MM.1S (cell line): ENCODE measurements around the gene PADI1.

ENCODE experiments used
- DNase-seq: peaks from one replicate; pipeline ENCODE4 v3.0.0-alpha.2; 2015
- H2AFZ ChIP-seq: fragments of 300-600 bp; sonication (generic); 2 replicates; pipeline ENCODE4 v1.6.0; 2016; ENCODE audit warnings: antibody characterized with exemption, low read length
- H3F3A ChIP-seq: fragments of 300-600 bp; sonication (generic); 2 replicates; pipeline ENCODE4 v1.6.1; 2016; ENCODE audit warnings: mild to moderate bottlenecking, antibody characterized with exemption, low read length, moderate library complexity, mixed read lengths; ENCODE audit not compliant: insufficient read depth
- H3K27ac ChIP-seq: fragments of 300-600 bp; sonication (generic); 2 replicates; pipeline ENCODE4 v1.5.1; 2016; ENCODE audit warnings: mild to moderate bottlenecking, low read length
- H3K27me3 ChIP-seq: fragments of 300-600 bp; sonication (generic); replicated peaks from 2 replicates; pipeline ENCODE4 v1.6.0; 2016; ENCODE audit warnings: low read length; ENCODE audit not compliant: insufficient read depth
- H3K36me3 ChIP-seq: fragments of 300-600 bp; sonication (generic); replicated peaks from 2 replicates; pipeline ENCODE4 v1.6.1; 2016; ENCODE audit warnings: mild to moderate bottlenecking, low read length, mixed read lengths; ENCODE audit not compliant: insufficient read depth
- H3K4me1 ChIP-seq: fragments of 300-600 bp; sonication (generic); 2 replicates; pipeline ENCODE4 v1.6.1; 2016; ENCODE audit warnings: low read length, mixed read lengths
- H3K4me2 ChIP-seq: fragments of 300-600 bp; sonication (generic); 2 replicates; pipeline ENCODE4 v1.6.0; 2016; ENCODE audit warnings: low read depth, low read length
- H3K4me3 ChIP-seq: fragments of 300-600 bp; sonication (generic); 2 replicates; pipeline ENCODE4 v1.5.1; 2016; ENCODE audit warnings: low read length, mixed read lengths
- H3K79me2 ChIP-seq: fragments of 300-600 bp; sonication (generic); 2 replicates; pipeline ENCODE4 v1.6.1; 2016; ENCODE audit warnings: mixed run types, low read length, mixed read lengths
- H3K9ac ChIP-seq: fragments of 300-600 bp; sonication (generic); 2 replicates; pipeline ENCODE4 v1.6.1; 2016; ENCODE audit warnings: low read length, mixed read lengths
- H3K9me2 ChIP-seq: fragments of 300-600 bp; sonication (generic); replicated peaks from 2 replicates; pipeline ENCODE4 v1.6.1; 2016; ENCODE audit warnings: mild to moderate bottlenecking, low read length, mixed read lengths; ENCODE audit not compliant: insufficient read depth
- H3K9me3 ChIP-seq: fragments of 300-600 bp; sonication (generic); replicated peaks from 2 replicates; pipeline ENCODE4 v1.6.1; 2016; ENCODE audit warnings: mild to moderate bottlenecking, low read length, mixed read lengths; ENCODE audit not compliant: insufficient read depth
- H4K20me1 ChIP-seq: fragments of 300-600 bp; sonication (generic); 2 replicates; pipeline ENCODE4 v1.6.1; 2016; ENCODE audit warnings: mild to moderate bottlenecking, low read length, moderate library complexity, mixed read lengths; ENCODE audit not compliant: insufficient read depth
- EZH2 ChIP-seq: fragments of 300-600 bp; sonication (generic); optimal IDR thresholded peaks from 2 replicates; pipeline ENCODE3; 2017; ENCODE audit warnings: low read depth, mild to moderate bottlenecking, antibody characterized with exemption, low read length, mixed read lengths
- EZH2phosphoT487 ChIP-seq: fragments of 300-600 bp; sonication (generic); IDR thresholded peaks from 2 replicates; pipeline ENCODE4 v1.6.1; 2018; ENCODE audit warnings: antibody characterized with exemption, low read length
- TF ChIP-seq, protein P1 (sequence below): fragments of 300-600 bp; sonication (generic); IDR thresholded peaks from 2 replicates; pipeline ENCODE4 v1.5.1; 2016; ENCODE audit warnings: antibody characterized with exemption, low read length, mixed read lengths

Gene PADI1

GRCh38 chr1:17292299-17293160 is 87.6 kb downstream of the PADI1 start:
- DNase-seq: no peak
- no peak overlapping the region for H3K4me2 ChIP-seq

GRCh38 chr1:17293681-17294425 is 88.9 kb downstream of the PADI1 start:
- H3K4me3 ChIP-seq: no peak overlapping the region
- H3K79me2 ChIP-seq: no peaks in the 10 kb centered on the region
- no peaks in the 10 kb centered on the region for H3K9me2 ChIP-seq
- H3K4me2 ChIP-seq: no peak overlapping the region
- no peaks in the 10 kb centered on the region for H3K4me1 ChIP-seq
- no peak for TF ChIP-seq EZH2phosphoT487
- no peak for TF ChIP-seq EZH2
- TF ChIP-seq, protein P1, sequence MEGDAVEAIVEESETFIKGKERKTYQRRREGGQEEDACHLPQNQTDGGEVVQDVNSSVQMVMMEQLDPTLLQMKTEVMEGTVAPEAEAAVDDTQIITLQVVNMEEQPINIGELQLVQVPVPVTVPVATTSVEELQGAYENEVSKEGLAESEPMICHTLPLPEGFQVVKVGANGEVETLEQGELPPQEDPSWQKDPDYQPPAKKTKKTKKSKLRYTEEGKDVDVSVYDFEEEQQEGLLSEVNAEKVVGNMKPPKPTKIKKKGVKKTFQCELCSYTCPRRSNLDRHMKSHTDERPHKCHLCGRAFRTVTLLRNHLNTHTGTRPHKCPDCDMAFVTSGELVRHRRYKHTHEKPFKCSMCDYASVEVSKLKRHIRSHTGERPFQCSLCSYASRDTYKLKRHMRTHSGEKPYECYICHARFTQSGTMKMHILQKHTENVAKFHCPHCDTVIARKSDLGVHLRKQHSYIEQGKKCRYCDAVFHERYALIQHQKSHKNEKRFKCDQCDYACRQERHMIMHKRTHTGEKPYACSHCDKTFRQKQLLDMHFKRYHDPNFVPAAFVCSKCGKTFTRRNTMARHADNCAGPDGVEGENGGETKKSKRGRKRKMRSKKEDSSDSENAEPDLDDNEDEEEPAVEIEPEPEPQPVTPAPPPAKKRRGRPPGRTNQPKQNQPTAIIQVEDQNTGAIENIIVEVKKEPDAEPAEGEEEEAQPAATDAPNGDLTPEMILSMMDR: no peak
- H3K9me3 ChIP-seq: no peaks in the 10 kb centered on the region
- H3K36me3 ChIP-seq: no peaks in the 10 kb centered on the region
- no peaks in the 10 kb centered on the region for H3F3A ChIP-seq
- no peak overlapping the region for H3K9ac ChIP-seq
- no peak for DNase-seq
- H4K20me1 ChIP-seq: no peaks in the 10 kb centered on the region
- H3K27ac ChIP-seq: no peak overlapping the region
- H3K27me3 ChIP-seq: peaks cover 96% of the 10 kb centered on the region
- no peak overlapping the region for H2AFZ ChIP-seq

More at GRCh38 chr1:17292299-17293160, 87.6 kb downstream of the PADI1 start:
- Histone ChIP-seq H3K4me3 (no peak overlapping the region), H3K4me1 (no peaks in the 10 kb centered on the region), H3F3A (no peaks in the 10 kb centered on the region), H4K20me1 (no peaks in the 10 kb centered on the region), H3K27me3 (peaks cover 94% of the 10 kb centered on the region), H3K27ac (no peak overlapping the region), H3K9me2 (no peaks in the 10 kb centered on the region), H2AFZ (no peak overlapping the region), H3K79me2 (no peaks in the 10 kb centered on the region), H3K9me3 (no peaks in the 10 kb centered on the region), H3K36me3 (no peaks in the 10 kb centered on the region), H3K9ac (no peak overlapping the region)
- TF ChIP-seq EZH2 (no peak), EZH2phosphoT487 (no peak)
- TF ChIP-seq, protein P1: no peak

GRCh38 chr1:17295292-17295691 is 90.4 kb downstream of the PADI1 start:
- Histone ChIP-seq H3K27me3 (peaks cover 95% of the 10 kb centered on the region), H3K4me2 (no peak overlapping the region), H3K9me3 (no peaks in the 10 kb centered on the region), H3K9ac (no peak overlapping the region), H3K4me3 (no peak overlapping the region), H4K20me1 (no peaks in the 10 kb centered on the region), H3K4me1 (no peaks in the 10 kb centered on the region), H3F3A (no peaks in the 10 kb centered on the region), H3K27ac (no peak overlapping the region), H3K36me3 (no peaks in the 10 kb centered on the region), H3K79me2 (no peaks in the 10 kb centered on the region), H2AFZ (no peak overlapping the region), H3K9me2 (no peaks in the 10 kb centered on the region)
- no peak for DNase-seq
- TF ChIP-seq EZH2 (no peak), EZH2phosphoT487 (no peak)
- TF ChIP-seq, protein P1: no peak
